ENCODE measurements around the gene TMEM54. TPM values are rescaled to one million over a fixed set of nuclear protein-coding genes. Genes with fewer than 3 reads are reported as not detected.
A peak's percentile ranks its signal among the peaks of the same experiment; 100 is the strongest.

Gene TMEM54
- total RNA-seq, 1 donor from 2014 or later: 12.3 TPM

GRCh38 chr1:32870615-32871363, 30.4 kb downstream of the TMEM54 start, which contains the start of gene FNDC5:
TSS of gene FNDC5 (minus strand) at chr1:32870912.
- intact Hi-C loops (cut with DNase I): no loop called here
- DNase-seq (ENCODE audit: low spot score): no peak
- peak; percentile 26 for ATAC-seq

- no peak for ATAC-seq
- intact Hi-C loops (cut with DNase I): no loop called here
- DNase-seq (ENCODE audit: low spot score): no peak
Observed at GRCh38 chr1:32869923-32870614, 31.1 kb downstream of the TMEM54 start.

GRCh38 chr1:32868806-32869455, 32.3 kb downstream of the TMEM54 start:
- ATAC-seq (no peak), DNase-seq (ENCODE audit: low spot score) (no peak)
- intact Hi-C loops (cut with DNase I): no loop called here

- intact Hi-C loops (cut with DNase I): no loop called here
- no peak for ATAC-seq
- DNase-seq (ENCODE audit: low spot score): no peak
Observed at GRCh38 chr1:32868085-32868484, 33.1 kb downstream of the TMEM54 start.

GRCh38 chr1:32867671-32868070, 33.5 kb downstream of the TMEM54 start:
- ATAC-seq (no peak), DNase-seq (ENCODE audit: low spot score) (no peak)
- intact Hi-C loops (cut with DNase I): no loop called here

GRCh38 chr1:32867151-32867550, 34.0 kb downstream of the TMEM54 start:
- no peak for DNase-seq (ENCODE audit: low spot score)
- intact Hi-C loops (cut with DNase I): no loop called here
- no peak for ATAC-seq

- ATAC-seq: no peak
- intact Hi-C loops (cut with DNase I): no loop called here
- no peak for DNase-seq (ENCODE audit: low spot score)
Observed at GRCh38 chr1:32865639-32866405, 35.4 kb downstream of the TMEM54 start.

GRCh38 chr1:32864375-32865019, 36.7 kb downstream of the TMEM54 start:
- DNase-seq (ENCODE audit: low spot score) (no peak), ATAC-seq (no peak)
- intact Hi-C loops (cut with DNase I): no loop called here

- no peak for ATAC-seq
- DNase-seq (ENCODE audit: low spot score): no peak
Observed at GRCh38 chr1:32863881-32864245, 37.3 kb downstream of the TMEM54 start.

GRCh38 chr1:32863218-32863880, 37.8 kb downstream of the TMEM54 start:
- DNase-seq (ENCODE audit: low spot score) (no peak), ATAC-seq (no peak)
- intact Hi-C loops (cut with DNase I): no loop called here

More at GRCh38 chr1:32863881-32864245, 37.3 kb downstream of the TMEM54 start:
- intact Hi-C loops (cut with DNase I): no loop called here

GRCh38 chr1:32861904-32862695, 39.1 kb downstream of the TMEM54 start:
- intact Hi-C loops (cut with DNase I): no loop called here
- no peak for ATAC-seq
- DNase-seq (ENCODE audit: low spot score): no peak

GRCh38 chr1:32860566-32860965, 40.6 kb downstream of the TMEM54 start:
- no peak for ATAC-seq
- intact Hi-C loops (cut with DNase I): no loop called here
- no peak for DNase-seq (ENCODE audit: low spot score)

- no peak for ATAC-seq
- DNase-seq (ENCODE audit: low spot score): no peak
- intact Hi-C loops (cut with DNase I): no loop called here
Observed at GRCh38 chr1:32859915-32860314, 41.3 kb downstream of the TMEM54 start.

- intact Hi-C loops (cut with DNase I): no loop called here
- no peak for ATAC-seq
- DNase-seq (ENCODE audit: low spot score): no peak
Observed at GRCh38 chr1:32858791-32859190, 42.4 kb downstream of the TMEM54 start.

GRCh38 chr1:32858136-32858535, 43.1 kb downstream of the TMEM54 start:
- ATAC-seq (no peak), DNase-seq (ENCODE audit: low spot score) (no peak)
- intact Hi-C loops (cut with DNase I): no loop called here

- DNase-seq (ENCODE audit: low spot score): no peak
- intact Hi-C loops (cut with DNase I): no loop called here
- ATAC-seq: no peak
Observed at GRCh38 chr1:32855861-32856617, 45.1 kb downstream of the TMEM54 start.

All from sciatic nerve (tissue), 2 donors.